Karpas-422 (cell line): Measurements from ENCODE around the gene ANKRD63. TPM values are rescaled to one million over a fixed set of nuclear protein-coding genes. Genes with fewer than 3 reads are reported as not detected.

Experiments
- DNase-seq: peaks from one replicate; pipeline ENCODE4 v3.0.0-alpha.2; 2015
- H2AFZ ChIP-seq: fragments of 200-600 bp; sonication (generic); 2 replicates; pipeline ENCODE4 v1.6.1; 2014; ENCODE audit warnings: antibody characterized with exemption, low read length, mixed read lengths
- H3K27ac ChIP-seq: fragments of 200-600 bp; sonication (generic); 2 replicates; pipeline ENCODE4 v1.5.1; 2014; ENCODE audit warnings: mild to moderate bottlenecking, low read length, moderate library complexity
- H3K27me3 ChIP-seq: fragments of 200-600 bp; sonication (generic); 2 replicates; pipeline ENCODE4 v1.6.1; 2014; ENCODE audit warnings: low read length, mixed read lengths
- H3K36me3 ChIP-seq: fragments of 200-600 bp; sonication (generic); 2 replicates; pipeline ENCODE4 v1.6.1; 2014; ENCODE audit warnings: low read length, mixed read lengths; ENCODE audit not compliant: insufficient read depth
- H3K4me1 ChIP-seq: fragments of 200-600 bp; sonication (generic); 2 replicates; pipeline ENCODE4 v1.6.1; 2014; ENCODE audit warnings: mild to moderate bottlenecking, low read length, mixed read lengths
- H3K4me2 ChIP-seq: fragments of 200-600 bp; sonication (generic); 2 replicates; pipeline ENCODE4 v1.6.1; 2014; ENCODE audit warnings: low read length, low read depth, mild to moderate bottlenecking; ENCODE audit not compliant: poor library complexity, severe bottlenecking
- H3K4me3 ChIP-seq: fragments of 200-600 bp; sonication (generic); 2 replicates; pipeline ENCODE4 v1.5.1; 2014; ENCODE audit warnings: mild to moderate bottlenecking, antibody characterized with exemption, low read length, mixed read lengths
- H3K79me2 ChIP-seq: fragments of 200-600 bp; sonication (generic); 2 replicates; pipeline ENCODE4 v1.6.1; 2014; ENCODE audit warnings: mild to moderate bottlenecking, low read length, mixed read lengths
- H3K9ac ChIP-seq: fragments of 200-600 bp; sonication (generic); 2 replicates; pipeline ENCODE4 v1.6.0; 2014; ENCODE audit warnings: low read length
- H3K9me2 ChIP-seq: fragments of 200-600 bp; sonication (generic), shearing (Covaris generic); replicated peaks from 2 replicates; pipeline ENCODE4 v1.6.0; 2014; ENCODE audit warnings: mild to moderate bottlenecking, low read length, moderate library complexity; ENCODE audit not compliant: insufficient read depth
- H3K9me3 ChIP-seq: fragments of 300-700, 200-600 bp; sonication (generic); 2 replicates; pipeline ENCODE4 v1.6.1; 2014; ENCODE audit warnings: low read length, mixed read lengths
- H4K20me1 ChIP-seq: fragments of 200-600 bp; sonication (generic); 2 replicates; pipeline ENCODE4 v1.6.1; 2014; ENCODE audit warnings: mild to moderate bottlenecking, antibody characterized with exemption, low read length, low read depth; ENCODE audit not compliant: insufficient read depth
- total RNA-seq: library from RNA; depleted of rRNA; stranded (reverse); fragments of >200 nt; shearing (Covaris generic); gene quantifications from 2 replicates; pipeline ENCODE4 v1.2.3, GENCODE V29; 2014; ENCODE audit warnings: low replicate concordance

The ANKRD63 gene
- total RNA-seq, 1 experiment from 2014 or later: not detected

GRCh38 chr15:40259021-40259420, 23.8 kb downstream of the ANKRD63 start:
- no peaks in the 10 kb centered on the region for H4K20me1 ChIP-seq
- no peaks in the 10 kb centered on the region for H3K79me2 ChIP-seq
- H3K36me3 ChIP-seq: no peaks in the 10 kb centered on the region
- no peaks in the 10 kb centered on the region for H3K9me2 ChIP-seq
- no peak overlapping the region for H3K4me3 ChIP-seq
- no peak overlapping the region for H3K9ac ChIP-seq
- no peak overlapping the region for H2AFZ ChIP-seq
- no peaks in the 10 kb centered on the region for H3K27me3 ChIP-seq
- no peaks in the 10 kb centered on the region for H3K4me1 ChIP-seq
- no peak for DNase-seq
- H3K4me2 ChIP-seq: no peak overlapping the region
- no peak overlapping the region for H3K27ac ChIP-seq
- no peaks in the 10 kb centered on the region for H3K9me3 ChIP-seq

DNA sequence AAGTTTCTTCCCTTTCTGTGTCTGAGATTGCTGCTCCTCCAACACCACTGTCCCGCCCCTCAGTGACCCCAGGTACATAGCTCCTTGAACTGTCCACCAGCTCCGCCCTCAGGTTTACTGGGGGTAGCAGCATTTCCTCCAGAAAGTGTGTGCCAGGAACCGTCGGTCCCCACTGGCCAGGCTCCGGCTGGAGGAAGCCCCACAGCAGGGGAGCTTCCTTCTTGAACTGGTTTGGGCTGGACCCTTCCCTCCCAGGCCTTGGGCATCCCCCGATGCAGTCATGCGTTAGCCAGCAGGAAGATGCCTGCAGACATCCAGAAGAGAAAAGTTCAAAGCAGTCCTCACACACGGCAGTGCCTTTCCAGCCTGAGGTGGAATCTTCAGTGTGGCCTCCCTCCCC, 24.3 kb downstream of the ANKRD63 start:
- Histone ChIP-seq H3K9me3 (no peaks in the 10 kb centered on the region), H3K27me3 (no peaks in the 10 kb centered on the region), H3K27ac (no peak overlapping the region), H4K20me1 (no peaks in the 10 kb centered on the region), H3K4me1 (no peaks in the 10 kb centered on the region), H3K36me3 (no peaks in the 10 kb centered on the region), H3K9ac (no peak overlapping the region), H3K9me2 (no peaks in the 10 kb centered on the region), H3K4me3 (no peak overlapping the region), H2AFZ (no peak overlapping the region), H3K4me2 (no peak overlapping the region), H3K79me2 (no peaks in the 10 kb centered on the region)
- DNase-seq: no peak

DNA sequence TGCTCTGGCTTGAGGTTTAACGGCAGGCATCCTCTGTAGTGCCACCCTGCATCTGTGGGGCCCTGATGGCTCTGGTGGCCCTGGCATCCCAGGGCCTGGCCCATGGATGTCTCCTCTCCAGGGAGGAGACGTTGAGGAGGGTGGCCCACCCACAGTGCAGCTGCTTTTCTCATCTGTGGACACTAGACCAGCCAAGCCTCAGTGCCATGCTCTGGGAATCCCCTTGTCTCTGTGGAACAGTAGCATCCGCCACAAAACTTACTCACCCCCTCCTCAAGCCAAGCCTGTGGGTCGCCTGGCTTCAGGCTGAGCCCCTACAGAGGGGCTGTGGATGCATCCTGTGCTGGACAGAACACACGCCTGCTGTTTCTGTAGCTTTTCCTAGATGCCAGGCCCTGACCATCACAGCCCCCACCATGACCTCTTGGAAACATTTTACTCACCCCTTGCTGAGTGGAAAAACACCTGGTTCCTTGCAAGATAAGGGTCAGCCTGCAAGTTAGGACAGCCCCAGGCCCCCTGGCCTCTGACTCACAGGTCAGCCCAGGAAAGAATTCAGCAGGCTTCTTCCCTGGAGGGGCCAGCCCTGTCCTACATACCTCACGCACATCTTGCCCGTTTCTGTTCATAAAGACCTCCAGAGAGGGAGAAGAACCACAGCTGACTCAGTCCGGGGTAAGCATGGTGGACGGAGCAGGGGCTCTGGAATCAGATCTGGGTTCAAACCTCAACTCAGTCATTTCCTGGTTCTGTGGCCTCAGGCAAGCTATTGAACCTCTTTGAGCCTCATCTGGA, 25.0 kb downstream of the ANKRD63 start:
- no peak overlapping the region for H3K4me3 ChIP-seq
- H3K9me3 ChIP-seq: no peaks in the 10 kb centered on the region
- no peak overlapping the region for H3K9ac ChIP-seq
- no peak overlapping the region for H3K4me2 ChIP-seq
- H3K27me3 ChIP-seq: no peaks in the 10 kb centered on the region
- H3K36me3 ChIP-seq: no peaks in the 10 kb centered on the region
- H3K27ac ChIP-seq: no peak overlapping the region
- no peaks in the 10 kb centered on the region for H3K79me2 ChIP-seq
- H3K4me1 ChIP-seq: no peaks in the 10 kb centered on the region
- DNase-seq: no peak
- no peaks in the 10 kb centered on the region for H4K20me1 ChIP-seq
- no peaks in the 10 kb centered on the region for H3K9me2 ChIP-seq
- H2AFZ ChIP-seq: no peak overlapping the region

DNA sequence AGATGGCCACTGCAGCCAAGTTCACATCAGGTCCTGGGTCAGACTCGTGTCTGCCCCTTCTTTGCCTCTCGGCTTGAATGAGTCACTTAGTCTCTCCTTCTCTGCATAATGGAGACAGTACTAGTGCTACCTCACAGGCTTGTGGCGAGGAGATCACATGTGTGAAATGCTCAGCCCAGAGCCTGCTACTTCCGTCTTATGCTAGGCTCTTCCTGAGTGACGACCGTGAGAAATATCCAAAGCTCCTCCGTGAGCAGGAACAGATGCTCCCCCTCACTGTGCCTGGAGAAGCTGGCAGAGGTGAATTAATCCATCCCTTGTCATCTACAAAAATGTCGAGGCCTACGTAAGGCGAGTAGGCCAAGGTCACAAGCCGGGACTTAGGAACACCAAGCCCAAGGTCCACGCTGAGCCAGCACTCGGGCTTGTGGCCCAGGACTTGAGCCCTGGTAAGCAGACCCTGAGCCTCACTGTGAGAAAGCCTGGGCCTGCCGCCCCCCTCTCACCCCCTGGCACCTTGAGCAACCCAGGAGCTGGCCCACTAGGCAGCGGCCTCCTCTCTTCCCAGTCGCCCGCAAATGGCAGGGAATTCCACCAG, 26.1 kb downstream of the ANKRD63 start:
- Histone ChIP-seq H3K27me3 (no peaks in the 10 kb centered on the region), H3K27ac (no peak overlapping the region), H4K20me1 (no peaks in the 10 kb centered on the region), H3K4me1 (no peaks in the 10 kb centered on the region), H3K9me3 (no peaks in the 10 kb centered on the region), H3K4me2 (no peak overlapping the region), H3K9me2 (no peaks in the 10 kb centered on the region), H2AFZ (no peak overlapping the region), H3K9ac (no peak overlapping the region), H3K36me3 (no peaks in the 10 kb centered on the region), H3K79me2 (no peaks in the 10 kb centered on the region), H3K4me3 (no peak overlapping the region)
- DNase-seq: no peak

GRCh38 chr15:40255033-40255432, 27.8 kb downstream of the ANKRD63 start:
- H3K9me3 ChIP-seq: no peaks in the 10 kb centered on the region
- H3K36me3 ChIP-seq: no peaks in the 10 kb centered on the region
- H3K27me3 ChIP-seq: no peaks in the 10 kb centered on the region
- no peak overlapping the region for H2AFZ ChIP-seq
- H3K9ac ChIP-seq: no peak overlapping the region
- DNase-seq: no peak
- no peak overlapping the region for H3K4me2 ChIP-seq
- no peaks in the 10 kb centered on the region for H3K4me1 ChIP-seq
- H3K9me2 ChIP-seq: no peaks in the 10 kb centered on the region
- H3K4me3 ChIP-seq: no peak overlapping the region
- H4K20me1 ChIP-seq: no peaks in the 10 kb centered on the region
- no peak overlapping the region for H3K27ac ChIP-seq
- H3K79me2 ChIP-seq: no peaks in the 10 kb centered on the region

- Histone ChIP-seq H4K20me1 (no peaks in the 10 kb centered on the region), H3K9me3 (no peaks in the 10 kb centered on the region), H3K9me2 (no peaks in the 10 kb centered on the region), H3K79me2 (no peaks in the 10 kb centered on the region), H3K4me2 (no peak overlapping the region), H3K4me1 (no peaks in the 10 kb centered on the region), H3K27ac (no peak overlapping the region), H3K4me3 (no peak overlapping the region), H3K9ac (no peak overlapping the region), H3K36me3 (no peaks in the 10 kb centered on the region), H2AFZ (no peak overlapping the region), H3K27me3 (no peaks in the 10 kb centered on the region)
- no peak for DNase-seq
Observed at GRCh38 chr15:40254452-40254851, 28.4 kb downstream of the ANKRD63 start.

GRCh38 chr15:40253167-40253790, 29.6 kb downstream of the ANKRD63 start:
- Histone ChIP-seq H4K20me1 (no peaks in the 10 kb centered on the region), H3K36me3 (no peaks in the 10 kb centered on the region), H3K4me2 (no peak overlapping the region), H3K79me2 (no peaks in the 10 kb centered on the region), H2AFZ (no peak overlapping the region), H3K27me3 (no peaks in the 10 kb centered on the region), H3K27ac (no peak overlapping the region), H3K9ac (no peak overlapping the region), H3K4me3 (no peak overlapping the region), H3K9me3 (no peaks in the 10 kb centered on the region), H3K9me2 (no peaks in the 10 kb centered on the region), H3K4me1 (no peaks in the 10 kb centered on the region)
- no peak for DNase-seq

DNA sequence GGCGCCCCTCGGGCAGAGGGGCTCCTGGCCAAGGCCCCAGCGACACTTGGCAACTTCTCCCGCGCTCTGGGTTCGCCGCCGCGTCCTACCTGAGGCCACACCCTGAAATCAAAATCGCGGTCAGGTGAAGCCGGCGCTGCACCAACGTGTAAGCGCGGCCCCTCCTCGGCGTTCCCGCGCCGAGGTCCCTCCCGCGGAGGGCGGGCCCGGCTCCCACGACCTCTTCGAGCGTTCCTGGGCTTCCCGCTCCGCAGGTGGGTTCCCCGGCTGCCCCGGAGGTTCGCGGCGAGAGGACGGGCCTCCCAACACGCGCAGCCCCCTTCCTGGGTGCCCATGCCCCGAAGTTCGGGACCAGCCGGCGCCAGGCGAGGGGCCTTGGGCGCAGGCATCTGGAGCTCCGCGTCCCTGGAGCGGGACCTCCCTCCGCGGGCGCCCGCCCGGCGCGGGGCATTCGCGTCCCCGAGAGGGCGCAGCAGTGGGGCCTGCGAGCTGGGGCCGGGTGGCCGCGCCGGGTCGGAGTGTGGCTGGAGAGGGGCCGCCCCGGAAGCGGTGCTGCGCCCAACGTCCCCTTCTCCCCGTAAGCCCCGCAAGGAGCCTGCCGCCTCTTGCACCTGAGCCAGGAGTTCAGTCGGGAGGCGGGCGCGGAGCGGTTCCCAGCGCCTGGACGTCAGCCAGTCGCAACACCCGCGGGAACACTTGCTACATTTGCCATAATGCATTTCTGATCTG, 30.3 kb downstream of the ANKRD63 start:
- Histone ChIP-seq H3K9me2 (no peaks in the 10 kb centered on the region), H3K4me2 (no peak overlapping the region), H3K79me2 (no peaks in the 10 kb centered on the region), H3K27me3 (no peaks in the 10 kb centered on the region), H4K20me1 (no peaks in the 10 kb centered on the region), H3K4me3 (no peak overlapping the region), H3K4me1 (no peaks in the 10 kb centered on the region), H2AFZ (no peak overlapping the region), H3K9me3 (no peaks in the 10 kb centered on the region), H3K9ac (no peak overlapping the region), H3K27ac (no peak overlapping the region), H3K36me3 (no peaks in the 10 kb centered on the region)
- DNase-seq: no peak
